Spinal cord (tissue), 10 donors: ENCODE measurements around the gene HYAL1. TPM values are rescaled to one million over a fixed set of nuclear protein-coding genes. Genes with fewer than 3 reads are reported as not detected.

Experiments
- DNase-seq, 6 donors: peaks; one replicate each; pipeline versions ENCODE4 v3.0.0 to v3.0.0-alpha.2; 2013 to 2015; ENCODE audit warnings: low spot score in 6 of 6, low read depth in 4 of 6
- H3K27ac ChIP-seq: one replicate; pipeline ENCODE4 v1.5.1; 2013; ENCODE audit warnings: low read depth, low read length, control low read depth
- H3K27me3 ChIP-seq: one replicate; pipeline ENCODE4 v1.6.1; 2013; ENCODE audit warnings: low read length; ENCODE audit not compliant: control insufficient read depth, insufficient read depth
- H3K36me3 ChIP-seq: one replicate; pipeline ENCODE4 v1.6.1; 2013; ENCODE audit warnings: low read length; ENCODE audit not compliant: control insufficient read depth, insufficient read depth
- H3K4me1 ChIP-seq: one replicate; pipeline ENCODE4 v1.6.1; 2013; ENCODE audit warnings: low read length; ENCODE audit not compliant: control insufficient read depth, insufficient read depth
- H3K4me3 ChIP-seq: one replicate; pipeline ENCODE4 v1.5.1; 2013; ENCODE audit warnings: low read depth, low read length, control low read depth
- H3K9me3 ChIP-seq: one replicate; pipeline ENCODE4 v1.6.1; 2013; ENCODE audit warnings: low read length; ENCODE audit not compliant: control insufficient read depth, insufficient read depth
- WGBS: methylation state at CpG from one replicate; pipeline ENCODE4 v1.1.5; 2013; ENCODE audit warnings: missing lambda C conversion rate; ENCODE audit not compliant: insufficient coverage; 5-methylcytosine and 5-hydroxymethylcytosine counted together
- long read RNA-seq, 4 donors: transcript quantifications; one replicate each; lab custom pipeline, GENCODE V29; 2026
- polyA plus RNA-seq, 2 donors: library from polyadenylated mRNA; unstranded; fragments of 120-200 nt; gene quantifications; one replicate each; pipeline ENCODE4 v1.2.1, GENCODE V29; 2013; ENCODE audit not compliant: insufficient read length in 2 of 2
- total RNA-seq, 2 donors: library from RNA; depleted of rRNA in 1 of 2; stranded (reverse); fragments of 120-200 nt in 1 of 2; fragments of >200 nt in 1 of 2; gene quantifications; one replicate each; pipeline versions ENCODE4 v1.2.3 to v1.2.4, GENCODE V29; 2013 to 2014
- donor health status: healthy.

HYAL1 gene, protein sequence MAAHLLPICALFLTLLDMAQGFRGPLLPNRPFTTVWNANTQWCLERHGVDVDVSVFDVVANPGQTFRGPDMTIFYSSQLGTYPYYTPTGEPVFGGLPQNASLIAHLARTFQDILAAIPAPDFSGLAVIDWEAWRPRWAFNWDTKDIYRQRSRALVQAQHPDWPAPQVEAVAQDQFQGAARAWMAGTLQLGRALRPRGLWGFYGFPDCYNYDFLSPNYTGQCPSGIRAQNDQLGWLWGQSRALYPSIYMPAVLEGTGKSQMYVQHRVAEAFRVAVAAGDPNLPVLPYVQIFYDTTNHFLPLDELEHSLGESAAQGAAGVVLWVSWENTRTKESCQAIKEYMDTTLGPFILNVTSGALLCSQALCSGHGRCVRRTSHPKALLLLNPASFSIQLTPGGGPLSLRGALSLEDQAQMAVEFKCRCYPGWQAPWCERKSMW
- total RNA-seq: 1 to 10 TPM in 1 of 2 donors, under 1 TPM in 1; 0.69 to 3.2 TPM
- polyA plus RNA-seq: 1 to 10 TPM; 1.4 to 4.1 TPM
- long read RNA-seq, donor 1, partial matches to known transcripts: 0 of 1 reads
- long read RNA-seq, donor 1, other reads (novel, unspliced or antisense): 0 of 1 reads
- long read RNA-seq, donor 2, partial matches to known transcripts: 0 of 1 reads
- long read RNA-seq, donor 2, other reads (novel, unspliced or antisense): 0 of 1 reads
- long read RNA-seq, donor 3: 0 reads
- long read RNA-seq, donor 4, partial matches to known transcripts: 13 of 14 reads
- long read RNA-seq, donor 4, other reads (novel, unspliced or antisense): 0 of 14 reads

DNA sequence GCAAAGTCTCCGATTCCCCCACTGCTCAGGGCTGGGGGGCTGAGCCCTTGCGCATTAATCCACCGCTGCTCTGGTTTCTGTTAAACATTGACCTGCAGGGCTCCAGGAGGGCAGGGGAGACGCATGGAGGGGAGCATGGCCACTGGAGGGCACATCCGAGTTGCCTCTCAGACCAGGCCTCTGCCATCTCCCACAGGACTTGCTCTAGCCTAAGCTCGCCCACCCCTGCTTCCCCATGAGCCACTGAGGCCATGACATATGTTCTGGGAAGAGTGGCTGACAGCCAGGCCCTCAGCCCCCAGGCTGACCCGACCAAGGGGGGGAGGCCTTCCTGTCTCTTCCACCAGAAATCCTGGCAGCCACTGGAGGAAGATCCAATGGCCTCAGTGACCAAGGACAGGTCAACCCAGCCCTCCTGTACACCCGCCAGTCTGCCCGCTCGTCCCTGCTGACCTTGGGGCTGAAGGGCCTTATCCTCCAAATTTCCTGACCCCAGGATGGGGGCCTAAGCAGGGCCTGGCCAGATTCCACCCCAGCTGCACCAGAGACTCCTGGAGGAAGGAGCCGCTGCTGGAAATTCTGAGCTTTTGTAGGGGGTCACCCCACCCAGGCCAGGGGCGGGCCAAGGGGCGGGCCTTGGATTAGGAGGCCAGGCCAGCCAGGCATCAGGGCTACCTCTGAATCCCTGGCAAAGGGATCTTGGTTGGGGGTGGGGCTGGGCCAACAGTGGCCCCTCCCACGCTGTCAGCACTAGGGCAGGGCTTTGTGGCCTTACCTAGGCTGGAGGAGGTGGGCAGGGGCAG, at the start of gene HYAL1:
HYAL1 (minus strand) TSS at position 562 of the 803 bp plus-strand sequence. CDS start 618 bp downstream, outside the sequence.
- Histone ChIP-seq H3K4me3 (no peak within 1 kb of the TSS), H3K9me3 (no peaks in the 10 kb centered on the region), H3K4me1 (peaks cover 48% of the 10 kb centered on the region), H3K27me3 (no peaks in the 10 kb centered on the region), H3K36me3 (peaks cover 16% of the 10 kb centered on the region), H3K27ac (no peak within 1 kb of the TSS)
- WGBS: 61% methylated on average over 14 of the region's 14 CpGs
- no peak for DNase-seq

DNA sequence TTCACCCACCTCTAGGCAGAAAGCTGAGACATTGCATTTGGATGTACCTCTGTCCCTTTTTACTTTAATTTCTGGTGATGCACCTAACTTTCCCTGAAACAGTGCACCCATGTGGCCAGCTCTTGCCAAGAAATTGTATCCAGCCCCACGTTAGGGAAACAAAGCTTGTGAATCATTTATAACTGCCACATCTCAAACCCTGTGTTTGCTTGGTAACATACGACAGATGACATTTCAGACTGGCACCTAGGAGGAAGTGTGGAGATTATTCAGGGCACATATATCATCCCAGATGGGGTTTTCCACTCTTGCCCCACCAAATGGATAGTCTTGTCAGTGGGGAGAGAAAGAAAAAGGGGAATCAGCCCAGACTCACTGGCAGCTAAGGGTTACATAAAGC, 49.4 kb upstream of the HYAL1 start:
- no peak overlapping the region for H3K27ac ChIP-seq
- H3K36me3 ChIP-seq: peaks cover 74% of the 10 kb centered on the region
- WGBS: no CpG with 5 or more reads among the region's 2 CpGs
- H3K9me3 ChIP-seq: no peaks in the 10 kb centered on the region
- DNase-seq: no peak
- peaks cover 66% of the 10 kb centered on the region for H3K4me1 ChIP-seq
- H3K4me3 ChIP-seq: no peak overlapping the region
- H3K27me3 ChIP-seq: no peaks in the 10 kb centered on the region

DNA sequence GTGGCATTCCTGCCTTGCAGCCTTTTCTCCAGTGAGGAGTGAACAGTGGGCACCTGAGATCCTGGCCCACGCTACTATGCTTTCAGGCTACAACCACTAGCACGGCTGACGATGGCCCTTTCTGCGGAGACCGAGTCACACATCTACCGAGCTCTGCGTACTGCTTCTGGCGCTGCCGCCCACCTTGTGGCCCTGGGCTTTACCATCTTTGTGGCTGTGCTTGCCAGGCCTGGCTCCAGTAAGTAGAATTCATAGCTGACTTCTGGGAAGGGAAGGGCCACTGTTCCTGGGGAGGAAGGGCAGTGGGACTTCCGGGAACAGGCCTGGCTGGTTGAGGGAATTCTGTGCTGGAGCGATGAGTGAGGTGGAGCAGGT, 47.9 kb upstream of the HYAL1 start:
- Histone ChIP-seq H3K27ac (peak overlapping the region; percentile 95), H3K36me3 (peaks cover 65% of the 10 kb centered on the region), H3K9me3 (no peaks in the 10 kb centered on the region), H3K4me3 (peak overlapping the region; percentile 91), H3K27me3 (no peaks in the 10 kb centered on the region), H3K4me1 (peaks cover 61% of the 10 kb centered on the region)
- no peak for DNase-seq
- WGBS: 53% methylated on average over 10 of the region's 11 CpGs

DNA sequence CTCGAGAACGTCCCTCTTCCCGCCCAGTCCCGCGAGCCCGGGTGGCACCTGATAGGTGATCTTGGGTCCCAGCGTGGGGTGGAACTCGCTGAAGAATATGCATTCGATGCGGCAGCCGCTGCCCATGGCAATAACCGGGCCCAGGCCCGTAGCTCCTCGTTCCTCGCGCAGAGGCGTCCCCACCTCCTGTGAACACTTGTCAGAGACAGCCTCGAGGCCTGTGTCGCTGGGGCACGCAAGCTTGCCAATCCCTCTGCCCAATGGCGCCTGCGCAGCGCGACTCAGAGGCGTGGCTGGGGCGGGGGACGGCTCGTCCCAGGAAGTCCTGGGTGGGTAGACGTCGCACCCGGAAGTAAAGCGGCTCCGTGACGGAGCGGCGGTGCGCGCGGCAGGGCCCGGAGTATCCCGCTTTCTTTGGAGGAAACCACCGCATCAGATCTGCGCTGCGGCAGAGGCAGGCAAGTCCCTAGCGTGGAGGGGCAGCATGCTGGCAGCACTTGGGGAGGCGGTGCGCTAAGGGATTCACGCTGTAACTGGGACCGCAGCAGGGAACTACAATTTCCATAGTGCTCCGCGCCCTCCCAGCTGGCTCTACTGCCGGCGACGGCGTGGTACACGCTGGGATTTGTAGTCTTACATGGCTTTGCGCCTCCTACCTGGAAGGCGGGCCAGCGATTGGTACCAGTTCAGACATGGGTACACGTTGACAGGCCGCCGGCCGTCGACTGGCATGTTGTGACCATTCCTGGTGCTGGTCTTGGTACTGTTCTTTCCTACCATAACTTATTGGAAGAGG, 47.4 kb upstream of the HYAL1 start, which contains the start of the genes CYB561D2 and NPRL2:
CYB561D2 (plus strand) TSS at position 336 of the 796 bp plus-strand sequence. CDS start 572 bp downstream, outside the sequence.
NPRL2 (minus strand) TSS at position 249 of the 796 bp plus-strand sequence; CDS start at position 126, 123 bp downstream.
- H3K4me3 ChIP-seq: peak within 1 kb of the TSS; percentile 91
- no peaks in the 10 kb centered on the region for H3K9me3 ChIP-seq
- H3K4me1 ChIP-seq: peaks cover 60% of the 10 kb centered on the region
- under 1% methylated on average over 64 of the region's 64 CpGs for WGBS
- H3K27ac ChIP-seq: peak within 1 kb of the TSS; percentile 95
- no peaks in the 10 kb centered on the region for H3K27me3 ChIP-seq
- peaks cover 61% of the 10 kb centered on the region for H3K36me3 ChIP-seq
- peak; percentile 89 to 98 (median 93) for DNase-seq

DNA sequence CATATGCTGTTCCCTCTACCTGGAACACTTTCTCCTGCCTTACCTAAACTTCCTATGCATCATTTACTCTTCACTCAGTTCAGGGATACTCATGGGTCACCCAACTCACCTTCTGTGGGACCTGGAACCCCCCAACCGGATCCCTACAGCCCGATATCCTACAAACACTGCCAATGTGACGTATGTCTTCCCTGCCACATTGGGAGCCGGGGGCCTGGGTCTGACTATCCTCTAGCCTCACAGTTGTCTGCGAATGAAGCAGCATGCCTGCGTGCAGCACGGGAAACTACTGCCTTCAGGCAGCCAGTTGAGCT, 46.8 kb upstream of the HYAL1 start:
- Histone ChIP-seq H3K36me3 (peaks cover 56% of the 10 kb centered on the region), H3K4me3 (peak overlapping the region; percentile 91), H3K27ac (peak overlapping the region; percentile 95), H3K4me1 (peaks cover 60% of the 10 kb centered on the region), H3K27me3 (peaks cover 3% of the 10 kb centered on the region), H3K9me3 (no peaks in the 10 kb centered on the region)
- no peak for DNase-seq
- WGBS: 11% methylated on average over 6 of the region's 7 CpGs

DNA sequence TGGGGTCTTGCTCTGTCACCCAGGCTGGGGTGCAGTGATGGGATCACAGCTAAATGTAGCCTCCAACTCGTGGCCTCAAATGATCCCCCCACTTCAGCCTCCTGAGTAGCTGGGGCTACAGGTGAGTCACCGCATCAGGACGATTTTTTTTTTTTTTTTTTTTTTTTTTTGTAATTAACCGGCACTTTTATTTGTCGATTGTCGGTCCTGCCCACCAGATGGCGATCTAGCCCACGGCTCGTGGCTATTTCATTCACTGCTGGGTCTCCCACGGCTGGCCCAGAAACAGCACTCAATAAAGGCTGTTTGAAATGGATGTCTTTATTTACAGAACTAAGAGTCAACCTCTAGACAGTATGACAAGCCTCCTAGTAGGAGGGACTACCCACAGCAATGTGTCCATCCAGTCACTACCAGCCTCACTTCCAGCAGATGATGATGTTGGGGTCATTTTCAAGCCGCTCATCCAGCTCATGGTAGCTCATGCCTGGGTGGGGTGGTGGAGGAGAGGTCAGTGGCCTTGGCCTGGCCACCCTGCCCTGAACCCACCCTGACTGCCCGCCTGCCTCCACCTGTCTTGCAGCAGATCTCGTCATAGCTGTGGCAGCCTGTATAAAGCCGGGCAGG, 43.9 kb upstream of the HYAL1 start:
- Histone ChIP-seq H3K36me3 (peaks cover 41% of the 10 kb centered on the region), H3K9me3 (no peaks in the 10 kb centered on the region), H3K4me3 (no peak overlapping the region), H3K4me1 (peaks cover 64% of the 10 kb centered on the region), H3K27ac (no peak overlapping the region), H3K27me3 (peaks cover 4% of the 10 kb centered on the region)
- 79% methylated on average over 3 of the region's 14 CpGs for WGBS
- DNase-seq: peak in 4 of 6 donors; percentile 59 to 96 (median 80)

DNA sequence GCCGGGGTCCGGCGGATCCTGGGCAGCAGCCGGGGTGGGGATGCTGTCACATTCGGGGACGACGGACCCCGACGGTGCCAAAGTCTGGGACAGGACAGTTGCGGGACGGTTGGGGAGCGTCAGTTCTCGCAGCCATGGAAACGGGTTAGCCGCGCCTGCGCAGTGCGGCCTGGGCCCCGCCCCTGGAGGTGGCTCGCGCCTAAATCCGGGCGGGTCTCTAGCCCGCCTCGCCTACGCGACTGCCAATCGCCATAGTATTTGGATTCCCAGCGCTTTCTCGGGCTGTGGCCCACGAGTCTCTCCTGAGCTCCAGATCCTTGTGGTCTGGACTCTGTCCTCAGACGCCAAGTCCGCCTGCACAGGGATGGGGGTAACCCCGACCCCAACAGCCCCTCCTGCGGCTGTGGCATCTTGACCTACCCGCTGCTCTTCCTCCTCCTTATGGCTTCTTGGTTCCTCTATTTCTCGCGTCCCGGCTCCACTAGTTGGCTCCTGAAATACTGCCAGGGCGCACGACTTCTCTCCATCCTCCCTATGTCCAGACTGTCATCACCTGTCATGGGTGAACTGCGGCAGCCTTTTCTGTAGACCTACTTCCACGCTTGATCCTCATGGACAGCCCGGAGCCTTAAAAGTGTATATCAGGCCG, 42.3 kb upstream of the HYAL1 start, which contains the start of gene ZMYND10:
ZMYND10 (minus strand) TSS at position 147 of the 649 bp plus-strand sequence. CDS start 153 bp downstream, outside the sequence.
- 11% methylated on average over 45 of the region's 45 CpGs for WGBS
- no peaks in the 10 kb centered on the region for H3K9me3 ChIP-seq
- peaks cover 64% of the 10 kb centered on the region for H3K4me1 ChIP-seq
- H3K27ac ChIP-seq: no peak within 1 kb of the TSS
- H3K36me3 ChIP-seq: peaks cover 44% of the 10 kb centered on the region
- peak in 2 of 6 donors; percentile 74 to 80 for DNase-seq
- peak within 1 kb of the TSS; percentile 51 for H3K4me3 ChIP-seq
- H3K27me3 ChIP-seq: peaks cover 17% of the 10 kb centered on the region

DNA sequence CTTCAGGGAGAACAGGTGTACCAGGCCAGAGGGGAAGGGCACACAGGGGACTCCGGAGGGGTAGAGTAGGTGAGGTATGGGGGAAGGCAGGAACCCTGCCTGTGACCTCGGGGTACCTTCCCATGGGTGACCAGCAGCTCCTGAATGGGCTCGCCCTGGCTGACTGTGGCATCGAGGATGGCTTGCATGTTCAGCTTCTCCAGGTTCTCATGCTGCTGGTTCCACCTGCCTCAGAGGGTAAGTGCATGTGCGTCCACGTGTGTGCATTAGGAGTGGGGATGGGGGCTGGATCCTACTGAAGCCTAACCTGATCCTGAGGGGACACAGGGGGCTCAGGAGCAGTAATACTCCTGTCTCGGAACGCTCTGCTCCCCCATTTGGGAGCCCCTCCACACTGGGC, 41.6 kb upstream of the HYAL1 start:
- peaks cover 21% of the 10 kb centered on the region for H3K27me3 ChIP-seq
- 55% methylated on average over 8 of the region's 8 CpGs for WGBS
- no peaks in the 10 kb centered on the region for H3K9me3 ChIP-seq
- H3K4me1 ChIP-seq: peaks cover 63% of the 10 kb centered on the region
- H3K4me3 ChIP-seq: peak overlapping the region; percentile 51
- no peak for DNase-seq
- no peak overlapping the region for H3K27ac ChIP-seq
- peaks cover 44% of the 10 kb centered on the region for H3K36me3 ChIP-seq
